Liver (tissue), 9 donors: Measurements from ENCODE around the gene PLCB4. TPM values are rescaled to one million over a fixed set of nuclear protein-coding genes. Genes with fewer than 3 reads are reported as not detected.

Experiments used
- DNase-seq: peaks from one replicate; pipeline ENCODE4 v3.0.0-alpha.2; 2017; ENCODE audit warnings: low spot score
- H3K27ac ChIP-seq, 2 donors: one replicate each; pipeline ENCODE4 v1.7.0; 2013; ENCODE audit warnings: inconsistent platforms in 2 of 2, low read length in 2 of 2, control low read depth in 1 of 2, low read depth in 1 of 2, mild to moderate bottlenecking in 1 of 2
- H3K27me3 ChIP-seq, 4 donors: one replicate each; pipeline versions ENCODE4 v1.6.1 to v1.7.0; 2013; ENCODE audit warnings: low read length in 3 of 4, inconsistent platforms in 1 of 4, mild to moderate bottlenecking in 1 of 4, moderate library complexity in 1 of 4; ENCODE audit not compliant: control insufficient read depth in 4 of 4, insufficient read depth in 4 of 4
- H3K36me3 ChIP-seq, 4 donors: one replicate each; pipeline versions ENCODE4 v1.6.1 to v1.7.0; 2013; ENCODE audit warnings: low read length in 3 of 4, mild to moderate bottlenecking in 3 of 4, low read depth in 1 of 4, moderate library complexity in 1 of 4; ENCODE audit not compliant: control insufficient read depth in 4 of 4, insufficient read depth in 3 of 4
- H3K4me1 ChIP-seq, 4 donors: one replicate each; pipeline versions ENCODE4 v1.6.1 to v1.7.0; 2013; ENCODE audit warnings: low read length in 3 of 4, mild to moderate bottlenecking in 3 of 4, moderate library complexity in 1 of 4; ENCODE audit not compliant: control insufficient read depth in 4 of 4, insufficient read depth in 4 of 4
- H3K4me3 ChIP-seq, 3 donors: one replicate each; pipeline versions ENCODE4 v1.6.1 to v1.7.0; 2013; ENCODE audit warnings: low read length in 3 of 3, control low read depth in 1 of 3, low read depth in 1 of 3, mild to moderate bottlenecking in 1 of 3
- H3K9ac ChIP-seq, 2 donors: one replicate each; pipeline ENCODE4 v1.7.0; 2013; ENCODE audit warnings: low read length in 2 of 2, mild to moderate bottlenecking in 2 of 2, moderate library complexity in 2 of 2, control low read depth in 1 of 2, low read depth in 1 of 2
- H3K9me3 ChIP-seq, 4 donors: one replicate each; pipeline versions ENCODE4 v1.6.1 to v1.7.0; 2013; ENCODE audit warnings: low read length in 3 of 4; ENCODE audit not compliant: control insufficient read depth in 4 of 4
- EGR1 ChIP-seq, 2 donors: IDR thresholded peaks; 2 replicates each; pipeline ENCODE4 v1.6.1; 2016 to 2018; ENCODE audit warnings: antibody characterized with exemption in 2 of 2, low read depth in 2 of 2
- FOXA1 ChIP-seq: IDR thresholded peaks from 2 replicates; pipeline ENCODE4 v1.6.1; 2016; ENCODE audit warnings: antibody characterized with exemption
- FOXA2 ChIP-seq: IDR thresholded peaks from 2 replicates; pipeline ENCODE4 v1.6.1; 2016; ENCODE audit warnings: antibody characterized with exemption
- GABPA ChIP-seq, 2 donors: IDR thresholded peaks in 1 of 2; conservative IDR thresholded peaks in 1 of 2; 2 replicates each; pipeline ENCODE4 v1.6.1; 2016; ENCODE audit warnings: antibody characterized with exemption in 2 of 2, mild to moderate bottlenecking in 1 of 2, moderate library complexity in 1 of 2
- HNF4A ChIP-seq, 2 donors: conservative IDR thresholded peaks; 2 replicates each; pipeline ENCODE4 v1.6.1; 2016; ENCODE audit warnings: antibody characterized with exemption in 2 of 2, mild to moderate bottlenecking in 2 of 2
- HNF4G ChIP-seq: IDR thresholded peaks from 2 replicates; pipeline ENCODE4 v1.6.1; 2016; ENCODE audit warnings: antibody characterized with exemption
- JUND ChIP-seq, 2 donors: IDR thresholded peaks; 2 replicates each; pipeline ENCODE4 v1.6.1; 2016; ENCODE audit warnings: antibody characterized with exemption in 2 of 2
- NR2F2 ChIP-seq: IDR thresholded peaks from 2 replicates; pipeline ENCODE4 v1.6.1; 2016; ENCODE audit warnings: antibody characterized with exemption
- RAD21 ChIP-seq, 2 donors: IDR thresholded peaks; 2 replicates each; pipeline ENCODE4 v1.6.1; 2016; ENCODE audit warnings: antibody characterized with exemption in 2 of 2, mild to moderate bottlenecking in 2 of 2
- RXRA ChIP-seq, 2 donors: IDR thresholded peaks; 2 replicates each; pipeline ENCODE4 v1.6.1; 2017 to 2018; ENCODE audit warnings: antibody characterized with exemption in 2 of 2, mild to moderate bottlenecking in 1 of 2
- SP1 ChIP-seq: IDR thresholded peaks from 2 replicates; pipeline ENCODE4 v1.6.1; 2018; ENCODE audit warnings: antibody characterized with exemption, mild to moderate bottlenecking
- TAF1 ChIP-seq: conservative IDR thresholded peaks from 2 replicates; pipeline ENCODE4 v1.6.1; 2016; ENCODE audit warnings: antibody characterized with exemption, mild to moderate bottlenecking
- YY1 ChIP-seq: IDR thresholded peaks from 2 replicates; pipeline ENCODE4 v1.6.1; 2016; ENCODE audit warnings: antibody characterized with exemption, mild to moderate bottlenecking
- WGBS: extraction: QIAGEN DNeasy Blood & Tissue Kit; methylation state at CpG from one replicate; pipeline ENCODE4 v1.1.7; 2013; 5-methylcytosine and 5-hydroxymethylcytosine counted together
- polyA plus RNA-seq, 2 donors: library from polyadenylated mRNA; stranded (reverse) in 1 of 2; unstranded in 1 of 2; fragments of 200-250 nt in 1 of 2; fragments of >200 nt in 1 of 2; fragmentation: Nextera tagmentation in 1 of 2; extraction: Ambion mirVana in 1 of 2; gene quantifications; one replicate each; pipeline versions ENCODE4 v1.2.1 to v1.2.3, GENCODE V29; 2013 to 2015
- total RNA-seq, 2 donors: library from RNA; depleted of rRNA; stranded (reverse); fragments of >200 nt; gene quantifications; one replicate each; pipeline ENCODE4 v1.2.3, GENCODE V29; 2014
- TF ChIP-seq, protein P1 (sequence below): fragments of 150-350 bp; IDR thresholded peaks from 2 replicates; pipeline ENCODE4 v1.5.1; 2017; ENCODE audit warnings: improper control_type of control experiment, low read depth, low read length; ENCODE audit not compliant: missing input control
- TF ChIP-seq, protein P2 (sequence below): IDR thresholded peaks from 2 replicates; pipeline ENCODE4 v1.6.1; 2016; ENCODE audit warnings: antibody characterized with exemption, mild to moderate bottlenecking
- TF ChIP-seq, protein P3 (sequence below): IDR thresholded peaks from 2 replicates; pipeline ENCODE4 v1.6.1; 2016; ENCODE audit warnings: antibody characterized with exemption
- TF ChIP-seq, protein P4 (sequence below): IDR thresholded peaks from 2 replicates; pipeline ENCODE4 v1.6.1; 2016; ENCODE audit warnings: antibody characterized with exemption
- TF ChIP-seq, protein P5 (sequence below): IDR thresholded peaks from 2 replicates; pipeline ENCODE4 v1.6.1; 2016; ENCODE audit warnings: antibody characterized with exemption
- donor health status: healthy.
- donor health status: healthy.
- donor health status: healthy.
- donor health status: healthy.
- donor health status: healthy.

The PLCB4 gene
- total and polyA plus RNA-seq, 4 donors = 0.14 to 0.67 (median 0.30) TPM

DNA sequence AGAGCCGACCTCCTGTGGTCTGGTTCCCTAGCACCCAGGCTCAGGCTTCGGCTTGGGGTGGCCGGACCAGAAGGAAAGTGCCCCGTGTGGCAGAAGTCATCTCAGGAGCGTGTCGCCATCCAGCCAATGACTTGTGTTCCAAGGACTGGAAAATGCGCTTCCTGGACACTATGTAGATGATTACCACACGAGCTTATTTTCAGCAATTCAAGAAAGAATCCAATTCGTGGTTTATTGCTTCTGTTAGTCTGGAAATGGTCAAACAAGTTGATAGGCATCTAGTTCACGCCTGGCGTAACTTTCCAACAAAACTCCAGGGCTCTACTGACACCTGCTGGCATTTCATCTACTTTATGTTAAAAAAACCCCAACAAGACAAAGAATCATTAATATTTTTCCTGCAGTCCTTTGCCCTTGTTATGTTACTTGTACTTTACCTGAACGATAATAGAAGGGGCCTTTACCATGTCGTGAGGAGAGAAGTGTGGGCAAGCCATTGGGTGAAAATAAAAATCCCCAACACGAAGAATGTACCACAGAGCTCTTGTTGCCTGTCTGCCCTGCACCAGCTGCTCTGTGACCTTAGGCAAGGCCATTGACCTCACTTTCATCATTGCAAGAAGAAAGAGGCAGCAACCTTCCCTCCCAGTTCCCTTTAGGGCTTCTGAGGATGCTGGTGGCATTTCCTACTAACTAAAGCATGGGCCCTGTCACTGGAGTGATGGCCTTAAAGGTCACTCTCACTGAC is 290.8 kb downstream of the PLCB4 start:
- WGBS = 40% methylated on average over 14 of the region's 14 CpGs
- no peak for TF ChIP-seq FOXA2
- TF ChIP-seq, protein P1, sequence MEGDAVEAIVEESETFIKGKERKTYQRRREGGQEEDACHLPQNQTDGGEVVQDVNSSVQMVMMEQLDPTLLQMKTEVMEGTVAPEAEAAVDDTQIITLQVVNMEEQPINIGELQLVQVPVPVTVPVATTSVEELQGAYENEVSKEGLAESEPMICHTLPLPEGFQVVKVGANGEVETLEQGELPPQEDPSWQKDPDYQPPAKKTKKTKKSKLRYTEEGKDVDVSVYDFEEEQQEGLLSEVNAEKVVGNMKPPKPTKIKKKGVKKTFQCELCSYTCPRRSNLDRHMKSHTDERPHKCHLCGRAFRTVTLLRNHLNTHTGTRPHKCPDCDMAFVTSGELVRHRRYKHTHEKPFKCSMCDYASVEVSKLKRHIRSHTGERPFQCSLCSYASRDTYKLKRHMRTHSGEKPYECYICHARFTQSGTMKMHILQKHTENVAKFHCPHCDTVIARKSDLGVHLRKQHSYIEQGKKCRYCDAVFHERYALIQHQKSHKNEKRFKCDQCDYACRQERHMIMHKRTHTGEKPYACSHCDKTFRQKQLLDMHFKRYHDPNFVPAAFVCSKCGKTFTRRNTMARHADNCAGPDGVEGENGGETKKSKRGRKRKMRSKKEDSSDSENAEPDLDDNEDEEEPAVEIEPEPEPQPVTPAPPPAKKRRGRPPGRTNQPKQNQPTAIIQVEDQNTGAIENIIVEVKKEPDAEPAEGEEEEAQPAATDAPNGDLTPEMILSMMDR = peak; percentile 29
- TF ChIP-seq, protein P2, sequence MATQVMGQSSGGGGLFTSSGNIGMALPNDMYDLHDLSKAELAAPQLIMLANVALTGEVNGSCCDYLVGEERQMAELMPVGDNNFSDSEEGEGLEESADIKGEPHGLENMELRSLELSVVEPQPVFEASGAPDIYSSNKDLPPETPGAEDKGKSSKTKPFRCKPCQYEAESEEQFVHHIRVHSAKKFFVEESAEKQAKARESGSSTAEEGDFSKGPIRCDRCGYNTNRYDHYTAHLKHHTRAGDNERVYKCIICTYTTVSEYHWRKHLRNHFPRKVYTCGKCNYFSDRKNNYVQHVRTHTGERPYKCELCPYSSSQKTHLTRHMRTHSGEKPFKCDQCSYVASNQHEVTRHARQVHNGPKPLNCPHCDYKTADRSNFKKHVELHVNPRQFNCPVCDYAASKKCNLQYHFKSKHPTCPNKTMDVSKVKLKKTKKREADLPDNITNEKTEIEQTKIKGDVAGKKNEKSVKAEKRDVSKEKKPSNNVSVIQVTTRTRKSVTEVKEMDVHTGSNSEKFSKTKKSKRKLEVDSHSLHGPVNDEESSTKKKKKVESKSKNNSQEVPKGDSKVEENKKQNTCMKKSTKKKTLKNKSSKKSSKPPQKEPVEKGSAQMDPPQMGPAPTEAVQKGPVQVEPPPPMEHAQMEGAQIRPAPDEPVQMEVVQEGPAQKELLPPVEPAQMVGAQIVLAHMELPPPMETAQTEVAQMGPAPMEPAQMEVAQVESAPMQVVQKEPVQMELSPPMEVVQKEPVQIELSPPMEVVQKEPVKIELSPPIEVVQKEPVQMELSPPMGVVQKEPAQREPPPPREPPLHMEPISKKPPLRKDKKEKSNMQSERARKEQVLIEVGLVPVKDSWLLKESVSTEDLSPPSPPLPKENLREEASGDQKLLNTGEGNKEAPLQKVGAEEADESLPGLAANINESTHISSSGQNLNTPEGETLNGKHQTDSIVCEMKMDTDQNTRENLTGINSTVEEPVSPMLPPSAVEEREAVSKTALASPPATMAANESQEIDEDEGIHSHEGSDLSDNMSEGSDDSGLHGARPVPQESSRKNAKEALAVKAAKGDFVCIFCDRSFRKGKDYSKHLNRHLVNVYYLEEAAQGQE = no peak
- no peak for TF ChIP-seq TAF1
- TF ChIP-seq, protein P3, sequence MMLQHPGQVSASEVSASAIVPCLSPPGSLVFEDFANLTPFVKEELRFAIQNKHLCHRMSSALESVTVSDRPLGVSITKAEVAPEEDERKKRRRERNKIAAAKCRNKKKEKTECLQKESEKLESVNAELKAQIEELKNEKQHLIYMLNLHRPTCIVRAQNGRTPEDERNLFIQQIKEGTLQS = no peak
- TF ChIP-seq HNF4G = no peak
- TF ChIP-seq SP1 = no peak
- TF ChIP-seq FOXA1 = no peak
- no peak for TF ChIP-seq EGR1 (IDR thresholded peaks at IDR 0.05; ENCODE audit: low read depth in 2 of 2)
- peak; percentile 82 to 83 for TF ChIP-seq RAD21 (IDR thresholded peaks at IDR 0.05)
- no peak for TF ChIP-seq GABPA (IDR thresholded peaks at IDR 0.05 in 1 of 2, conservative IDR thresholded peaks at IDR 0.05 in 1 of 2)
- TF ChIP-seq NR2F2 = peak; percentile 79
- TF ChIP-seq RXRA (IDR thresholded peaks at IDR 0.05) = peak; percentile 69 to 84
- TF ChIP-seq YY1 = no peak
- TF ChIP-seq, protein P4, sequence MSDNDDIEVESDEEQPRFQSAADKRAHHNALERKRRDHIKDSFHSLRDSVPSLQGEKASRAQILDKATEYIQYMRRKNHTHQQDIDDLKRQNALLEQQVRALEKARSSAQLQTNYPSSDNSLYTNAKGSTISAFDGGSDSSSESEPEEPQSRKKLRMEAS = no peak
- peak in 1 of 2 donors; percentile 16 for TF ChIP-seq HNF4A (conservative IDR thresholded peaks at IDR 0.05)
- no peak for TF ChIP-seq JUND (IDR thresholded peaks at IDR 0.05)
- TF ChIP-seq, protein P5, sequence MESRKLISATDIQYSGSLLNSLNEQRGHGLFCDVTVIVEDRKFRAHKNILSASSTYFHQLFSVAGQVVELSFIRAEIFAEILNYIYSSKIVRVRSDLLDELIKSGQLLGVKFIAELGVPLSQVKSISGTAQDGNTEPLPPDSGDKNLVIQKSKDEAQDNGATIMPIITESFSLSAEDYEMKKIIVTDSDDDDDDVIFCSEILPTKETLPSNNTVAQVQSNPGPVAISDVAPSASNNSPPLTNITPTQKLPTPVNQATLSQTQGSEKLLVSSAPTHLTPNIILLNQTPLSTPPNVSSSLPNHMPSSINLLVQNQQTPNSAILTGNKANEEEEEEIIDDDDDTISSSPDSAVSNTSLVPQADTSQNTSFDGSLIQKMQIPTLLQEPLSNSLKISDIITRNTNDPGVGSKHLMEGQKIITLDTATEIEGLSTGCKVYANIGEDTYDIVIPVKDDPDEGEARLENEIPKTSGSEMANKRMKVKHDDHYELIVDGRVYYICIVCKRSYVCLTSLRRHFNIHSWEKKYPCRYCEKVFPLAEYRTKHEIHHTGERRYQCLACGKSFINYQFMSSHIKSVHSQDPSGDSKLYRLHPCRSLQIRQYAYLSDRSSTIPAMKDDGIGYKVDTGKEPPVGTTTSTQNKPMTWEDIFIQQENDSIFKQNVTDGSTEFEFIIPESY = no peak
- H3K4me3 ChIP-seq = no peak overlapping the region
- no peaks in the 10 kb centered on the region for H3K27me3 ChIP-seq
- no peaks in the 10 kb centered on the region for H3K4me1 ChIP-seq
- no peak overlapping the region for H3K27ac ChIP-seq
- H3K9ac ChIP-seq = no peak overlapping the region
- DNase-seq = no peak
- H3K36me3 ChIP-seq = no peaks in the 10 kb centered on the region
- no peaks in the 10 kb centered on the region for H3K9me3 ChIP-seq
